HG03064 (cell line): ENCODE measurements around the gene ABCC1.
"Not testable (repeated sequence)": the region's sequence is repeated elsewhere in the genome, so short reads cannot be mapped to it uniquely, and the experiment has no call there.

ENCODE experiments used
- ATAC-seq: cut with Tn5 transposase; IDR thresholded peaks from one replicate; pipeline ENCODE4 v1.9.1; 2021; ENCODE audit warnings: low read depth; ENCODE audit not compliant: unreplicated experiment

The ABCC1 gene

DNA sequence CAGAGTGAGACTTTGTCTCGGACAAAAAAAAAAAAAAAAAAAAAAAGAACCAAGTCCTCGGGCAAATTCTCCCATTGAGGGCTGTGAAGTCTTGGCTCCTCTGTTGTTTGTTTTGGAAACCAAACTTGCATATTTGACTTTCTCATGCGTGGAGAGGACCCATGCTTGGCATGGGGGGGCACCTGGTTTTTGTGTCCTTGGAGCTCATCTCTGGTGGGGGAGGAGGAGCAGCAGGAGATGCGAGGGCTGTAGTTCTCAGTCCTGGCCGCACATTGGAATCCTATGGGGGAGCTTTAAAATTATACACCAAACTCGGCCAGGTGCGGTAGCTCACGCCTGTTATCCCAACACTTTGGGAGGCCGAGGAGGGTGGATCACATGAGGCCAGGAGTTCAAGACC is 199.3 kb downstream of the ABCC1 start:
- ATAC-seq = no peak

DNA sequence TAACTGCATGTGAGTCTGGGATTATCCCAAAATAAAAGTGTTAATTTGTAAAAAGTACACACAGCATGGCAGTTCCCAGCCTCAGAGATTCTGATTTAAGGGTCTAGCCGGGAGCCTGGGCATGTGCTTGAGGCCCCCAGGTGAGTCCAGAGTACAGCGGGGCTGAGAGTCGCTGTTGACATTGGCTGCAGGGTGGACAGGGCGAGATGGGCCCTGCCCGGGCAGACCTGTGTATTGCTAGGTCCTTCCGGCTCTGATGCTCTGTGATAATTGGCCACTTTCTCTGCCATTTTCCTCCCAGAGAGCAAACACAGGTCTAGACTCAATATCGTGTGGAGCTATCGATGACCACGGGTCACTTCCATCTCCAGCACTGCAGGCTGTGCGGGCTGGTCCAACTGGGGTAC is 200.3 kb downstream of the ABCC1 start:
- ATAC-seq = no peak

DNA sequence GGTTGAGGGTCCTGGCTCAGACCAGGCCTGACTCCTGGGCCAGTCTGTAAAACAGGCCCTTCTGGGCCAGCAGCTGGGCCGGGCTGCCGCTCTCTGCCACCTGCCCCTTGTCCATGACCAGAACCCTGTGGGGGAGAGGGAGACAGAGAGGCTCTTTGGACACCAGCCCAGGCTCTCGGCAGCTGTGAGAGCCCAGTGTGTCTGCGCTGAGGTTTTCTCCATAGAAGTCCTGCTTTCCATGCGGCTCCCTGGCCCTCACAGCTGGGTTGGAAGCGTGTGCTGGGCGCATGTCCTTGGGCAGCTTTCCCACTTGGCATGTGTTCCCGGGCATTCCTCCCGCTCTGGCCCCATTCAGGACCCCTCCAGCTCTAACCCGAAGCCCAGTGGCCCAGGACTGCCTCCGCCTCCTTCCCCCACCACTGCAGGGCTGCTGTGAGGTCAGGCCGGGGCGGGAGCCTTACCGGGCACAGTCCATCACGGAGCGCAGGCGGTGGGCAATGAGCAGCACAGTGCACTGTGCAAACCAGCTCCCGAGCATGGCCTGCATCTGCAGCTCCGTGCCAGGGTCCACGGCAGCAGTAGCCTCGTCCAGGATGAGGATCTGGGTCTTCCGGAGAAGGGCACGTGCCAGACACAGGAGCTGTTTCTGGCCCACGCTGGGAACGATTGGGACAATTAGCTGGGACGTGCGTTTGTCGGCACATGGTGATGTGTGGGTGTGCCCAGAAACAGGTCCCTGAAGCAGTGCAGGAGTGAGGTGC is 200.9 kb downstream of the ABCC1 start:
- ATAC-seq = no peak

DNA sequence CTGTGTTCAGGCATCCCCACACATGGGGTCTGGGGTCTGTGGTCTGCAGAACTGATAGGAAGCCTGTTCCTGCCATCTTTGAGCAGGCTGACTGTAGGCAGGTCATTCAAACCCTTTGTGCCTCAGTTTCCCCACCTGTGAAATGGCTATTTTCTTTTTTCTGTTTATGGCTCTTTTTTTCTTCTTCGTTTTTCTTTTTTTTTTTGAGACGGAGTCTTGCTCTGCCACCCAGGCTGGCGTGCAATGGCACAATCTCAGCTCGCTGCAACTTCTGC is 201.4 kb downstream of the ABCC1 start:
- ATAC-seq = no peak

DNA sequence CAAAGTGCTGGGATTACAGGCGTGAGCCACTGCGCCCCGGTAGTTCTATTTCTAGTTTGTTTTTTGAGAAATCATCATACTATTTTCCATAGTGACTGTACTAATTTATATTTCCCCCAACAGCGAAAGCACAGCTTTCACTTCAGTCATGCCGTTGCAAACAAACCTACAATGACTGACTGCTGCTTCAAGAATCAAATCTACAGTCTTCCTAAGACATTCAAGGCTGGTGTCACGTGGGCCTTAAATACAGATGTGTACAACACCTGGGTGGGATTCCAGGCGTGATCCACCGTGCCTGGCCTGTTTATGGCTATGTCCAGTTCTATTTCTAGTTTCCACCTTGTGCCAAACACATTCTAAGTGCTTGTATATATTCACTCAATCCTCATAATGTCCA is 201.9 kb downstream of the ABCC1 start:
- ATAC-seq = no peak

DNA sequence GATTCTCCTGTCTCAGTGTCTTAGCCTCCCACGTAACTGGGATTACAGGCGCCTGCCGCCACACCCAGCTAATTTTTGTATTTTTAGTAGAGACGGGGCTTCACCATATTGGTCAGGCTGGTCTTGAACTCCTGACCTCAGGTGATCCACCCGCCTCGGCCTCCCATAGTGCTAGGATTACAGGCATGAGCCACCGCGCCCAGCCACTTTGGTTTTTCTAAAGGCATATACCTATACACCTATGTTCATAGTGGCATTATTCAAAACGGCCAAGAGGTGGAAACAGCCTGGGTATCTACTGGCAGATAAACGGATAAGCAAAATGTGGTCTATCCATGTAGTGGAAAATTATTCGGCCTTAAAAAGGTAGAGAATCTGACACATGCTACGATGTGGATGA is 203.6 kb downstream of the ABCC1 start:
- not testable (repeated sequence) for ATAC-seq

DNA sequence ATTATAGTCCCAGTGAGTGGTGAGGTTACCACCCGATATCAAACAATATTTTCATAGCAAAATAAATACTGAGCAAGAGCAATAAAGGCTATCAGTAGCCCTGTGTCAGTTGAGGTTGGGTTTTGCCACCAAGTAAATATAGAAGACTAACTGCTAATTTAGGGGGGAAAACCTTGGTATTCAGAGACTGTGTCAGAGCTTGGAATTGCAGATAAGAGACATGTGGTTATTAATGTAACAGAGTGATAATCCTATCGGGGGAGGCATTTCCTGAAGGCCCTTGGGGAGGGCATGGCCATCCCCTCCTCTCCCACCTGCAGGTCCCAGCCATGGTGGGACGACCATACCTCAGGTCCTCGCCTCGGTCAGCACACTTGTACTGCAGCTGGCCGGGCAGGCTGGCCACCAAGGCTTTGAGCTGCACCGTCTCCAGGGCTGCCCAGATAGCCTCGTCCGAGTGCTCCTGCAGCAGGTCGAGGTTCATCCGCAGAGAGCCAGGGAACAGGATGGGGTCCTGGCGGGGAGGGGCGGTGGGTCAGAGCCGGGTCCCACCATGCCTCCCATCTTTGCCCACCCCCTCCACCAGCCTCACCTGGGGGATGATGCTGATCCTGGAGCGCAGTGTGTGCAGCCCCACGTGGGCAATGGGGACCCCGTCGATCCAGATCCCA is 205.0 kb downstream of the ABCC1 start:
- no peak for ATAC-seq

DNA sequence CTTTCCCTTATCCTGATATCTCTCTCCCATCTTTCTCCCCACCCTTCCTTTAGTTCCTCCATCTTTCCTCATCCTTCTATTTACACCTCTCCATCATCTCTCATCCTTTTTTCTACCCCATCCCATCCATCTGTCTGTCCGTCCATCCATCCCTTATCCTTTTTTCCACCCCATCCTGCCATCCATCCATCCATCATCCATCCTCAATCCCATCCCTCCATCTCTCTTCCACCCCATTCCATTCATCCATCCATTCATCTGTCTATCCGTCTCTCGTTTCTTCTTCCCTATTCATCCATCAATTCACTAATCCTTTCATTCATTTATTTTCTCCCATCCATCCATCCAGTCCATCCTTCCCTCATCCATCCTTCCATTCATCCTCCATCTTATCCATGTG is 205.8 kb downstream of the ABCC1 start:
- no peak for ATAC-seq

DNA sequence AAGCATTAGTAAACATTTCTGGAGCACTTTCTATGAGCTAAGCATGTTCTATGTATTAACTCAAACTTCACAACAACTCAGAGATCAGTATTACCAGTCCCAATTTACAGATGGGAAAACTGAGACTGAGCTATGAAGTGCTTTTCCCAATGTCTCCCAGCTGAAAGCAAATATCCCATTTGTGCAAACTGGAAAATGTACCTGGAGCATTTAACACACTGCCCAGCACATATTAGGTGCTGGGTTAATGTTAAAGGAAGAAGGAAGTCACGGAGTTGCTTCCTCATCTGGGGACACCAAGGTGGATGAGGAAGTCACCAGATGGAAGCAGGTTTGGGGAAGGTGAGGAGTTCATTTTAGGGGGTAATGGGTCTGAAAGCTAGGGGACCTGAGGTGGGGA is 207.8 kb downstream of the ABCC1 start:
- no peak for ATAC-seq

DNA sequence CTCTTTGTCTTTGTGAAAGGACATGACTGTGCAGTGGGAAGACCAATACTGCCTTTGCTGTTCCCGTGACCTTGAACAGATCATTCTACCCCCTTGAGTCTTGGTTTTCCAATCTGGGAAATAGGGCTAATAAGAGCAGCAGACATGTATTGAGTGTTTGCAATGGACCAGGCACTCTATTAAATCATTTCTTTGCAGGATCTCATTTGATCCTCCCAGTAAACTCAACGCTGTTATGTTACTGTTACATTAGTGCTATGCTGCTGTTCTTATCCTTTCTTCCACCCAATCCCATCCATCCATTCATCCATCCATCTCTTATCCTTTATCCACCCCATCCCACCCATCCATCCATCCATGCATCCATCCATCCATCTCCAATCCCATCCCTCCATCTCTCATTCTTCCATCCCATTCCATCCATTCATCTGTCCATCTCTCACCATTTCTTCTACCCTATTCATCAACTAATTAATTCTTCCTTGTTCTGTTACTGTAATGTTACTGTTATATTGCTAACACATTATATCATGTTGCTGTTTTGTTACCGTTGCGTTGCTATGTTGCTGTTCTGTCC is 208.8 kb downstream of the ABCC1 start:
- no peak for ATAC-seq

DNA sequence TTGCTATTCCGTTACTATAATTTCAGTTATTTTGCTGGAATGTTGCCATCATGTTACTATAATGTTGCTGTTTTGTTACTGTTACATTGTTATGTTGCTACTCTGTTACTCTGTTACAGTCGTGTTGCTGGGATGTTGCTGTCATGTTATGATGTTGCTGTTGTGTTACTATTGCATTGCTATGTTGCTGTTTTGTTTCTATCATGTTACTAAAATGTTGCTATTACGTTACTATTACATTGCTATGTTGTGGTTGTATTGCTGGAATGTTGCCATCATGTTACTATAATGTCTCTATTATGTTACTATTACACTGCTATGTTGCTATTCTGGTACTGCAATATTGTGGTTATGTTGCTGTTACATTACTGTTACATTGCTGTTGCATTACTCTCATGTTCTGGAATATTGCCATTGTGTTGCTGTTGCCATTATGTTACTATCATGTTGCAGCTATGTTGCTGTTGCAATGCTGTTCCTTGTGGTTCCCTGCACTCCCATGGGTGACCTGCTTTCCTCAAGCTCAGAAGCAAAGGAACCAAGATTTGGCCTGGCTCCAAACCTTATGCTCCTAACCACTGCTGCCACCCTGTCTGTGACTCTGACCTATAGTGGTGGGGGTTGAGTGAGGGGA is 209.4 kb downstream of the ABCC1 start:
- ATAC-seq = no peak

DNA sequence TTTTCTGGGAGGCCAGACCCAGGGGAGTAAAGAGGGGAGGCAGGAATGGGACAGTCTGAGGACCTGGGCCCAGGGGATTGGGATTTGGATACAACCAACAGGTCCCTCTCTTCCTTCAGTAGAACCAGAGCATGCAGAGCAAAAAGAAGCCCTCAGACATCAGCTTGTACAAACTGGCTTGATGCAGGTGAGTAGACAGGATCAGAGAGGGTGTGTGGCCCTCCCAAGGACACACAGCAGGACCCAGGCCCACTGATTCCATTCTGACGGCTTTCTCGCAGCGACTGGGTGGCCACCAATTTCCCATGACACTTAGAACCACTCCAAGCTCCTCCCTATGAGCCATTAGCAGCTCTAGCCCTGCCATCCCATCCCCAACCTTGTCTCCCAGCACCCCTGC is 210.2 kb downstream of the ABCC1 start:
- ATAC-seq = no peak

DNA sequence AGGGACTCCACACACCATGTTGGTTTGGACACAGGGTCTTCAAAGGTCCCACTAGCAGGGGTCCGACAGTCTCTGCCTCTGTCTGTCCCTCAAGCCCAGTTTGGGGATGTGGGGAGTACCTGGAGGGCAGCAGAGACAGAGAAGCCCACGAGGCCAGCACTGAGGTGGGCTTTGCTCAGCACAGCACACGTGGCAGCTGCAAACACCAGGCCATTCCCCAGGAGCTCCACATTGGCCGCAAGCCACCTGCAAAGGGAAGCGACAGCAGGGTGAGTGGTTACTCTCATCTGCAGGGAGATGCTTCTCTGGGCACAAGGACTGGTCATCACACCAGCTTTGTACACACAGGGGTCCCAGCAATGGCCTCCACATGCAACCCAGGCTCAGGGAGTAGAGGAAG is 211.9 kb downstream of the ABCC1 start:
- ATAC-seq = no peak

DNA sequence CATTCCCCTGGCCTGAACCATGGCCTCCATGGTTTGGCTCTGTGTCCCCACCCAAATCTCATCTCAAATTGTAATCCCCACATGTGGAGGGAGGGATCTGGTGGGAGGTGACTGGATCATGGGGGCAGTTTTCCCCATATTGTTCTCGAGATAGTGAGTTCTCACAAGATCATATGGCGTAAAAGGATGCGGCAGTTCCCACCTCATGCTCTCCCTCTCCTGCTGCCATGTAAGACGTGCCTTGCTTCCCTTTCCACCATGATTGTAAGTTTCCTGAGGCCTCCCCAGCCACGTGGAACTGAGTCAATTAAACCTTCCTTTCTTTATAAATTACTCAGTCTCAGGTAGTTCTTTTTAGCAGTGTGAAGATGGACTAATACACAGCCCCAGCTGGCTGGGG is 212.4 kb downstream of the ABCC1 start:
- not testable (repeated sequence) for ATAC-seq

DNA sequence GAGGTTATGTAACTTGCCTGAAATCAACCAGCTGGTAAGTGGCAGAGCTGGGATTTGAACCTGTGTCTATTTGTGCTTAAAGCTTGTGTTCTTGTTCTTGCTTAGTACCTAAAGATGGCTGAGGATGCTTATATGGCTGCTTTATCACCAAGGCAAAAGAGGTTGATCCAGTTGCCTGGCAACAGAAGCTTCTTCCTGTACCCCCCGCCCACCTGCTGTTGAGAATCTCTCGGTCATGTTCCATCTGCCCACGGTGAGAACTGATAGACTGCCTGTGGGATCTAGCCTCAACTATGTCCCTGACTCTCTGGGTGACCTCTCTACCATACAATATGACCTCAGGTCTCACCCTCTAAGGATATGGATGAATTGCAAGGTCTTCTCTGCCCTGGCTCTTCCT is 213.2 kb downstream of the ABCC1 start:
- no peak for ATAC-seq

DNA sequence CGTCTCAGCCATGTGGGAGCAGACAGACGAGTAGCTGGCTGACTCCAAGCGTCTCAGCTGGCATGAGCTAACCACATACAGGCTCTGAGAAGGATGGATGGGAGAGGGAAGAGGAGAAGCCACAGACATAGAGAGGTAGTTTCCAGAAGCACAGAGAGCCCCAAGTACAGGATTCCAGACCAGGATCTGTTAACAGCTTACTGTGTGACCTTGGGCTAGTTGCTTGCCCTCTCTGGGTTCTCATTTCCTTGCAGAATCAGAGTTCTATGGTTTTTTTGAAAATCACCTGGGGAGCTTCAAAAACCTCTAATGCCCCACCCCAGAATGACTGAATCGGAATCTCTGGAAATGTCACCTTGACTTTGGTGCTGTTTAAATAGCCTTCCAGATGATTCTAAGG is 213.7 kb downstream of the ABCC1 start:
- no peak for ATAC-seq

DNA sequence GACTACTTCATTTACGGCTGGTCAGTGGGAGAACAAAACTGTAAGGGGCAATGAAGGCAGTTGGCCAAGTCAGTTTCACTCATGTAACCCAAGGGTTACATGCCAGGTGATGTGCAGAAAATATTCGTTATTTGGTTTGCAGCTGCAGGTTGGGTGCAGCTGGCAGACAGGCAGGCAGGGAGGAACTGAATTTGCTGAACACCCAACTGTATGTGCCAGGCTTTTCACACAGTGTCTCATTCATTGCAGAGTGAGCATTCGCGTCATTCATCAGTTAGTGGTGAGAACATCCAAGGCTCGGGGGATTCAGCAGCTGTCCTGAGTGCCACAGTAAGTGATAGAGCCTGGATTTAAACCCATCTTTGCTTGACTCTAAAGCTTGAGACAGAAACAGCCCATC is 214.2 kb downstream of the ABCC1 start:
- ATAC-seq = no peak

DNA sequence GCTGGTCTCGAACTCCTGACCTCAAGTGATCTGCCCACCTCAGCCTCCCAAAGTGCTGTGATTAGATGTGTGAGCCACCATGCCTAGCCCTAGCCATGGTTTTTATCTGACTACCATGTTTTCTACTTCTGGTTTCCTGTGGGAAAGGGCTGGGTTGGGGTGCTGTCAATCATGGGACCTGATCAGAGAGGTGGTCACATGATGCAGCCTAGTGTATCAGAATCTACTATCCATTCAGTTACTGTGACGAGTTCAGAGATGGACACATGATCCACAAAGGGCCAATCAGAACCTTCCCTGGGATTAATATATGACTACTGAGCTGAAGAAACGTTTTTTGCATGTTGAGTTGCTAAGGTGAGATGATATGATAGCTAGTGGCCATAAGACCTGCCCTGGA is 214.8 kb downstream of the ABCC1 start:
- no peak for ATAC-seq

DNA sequence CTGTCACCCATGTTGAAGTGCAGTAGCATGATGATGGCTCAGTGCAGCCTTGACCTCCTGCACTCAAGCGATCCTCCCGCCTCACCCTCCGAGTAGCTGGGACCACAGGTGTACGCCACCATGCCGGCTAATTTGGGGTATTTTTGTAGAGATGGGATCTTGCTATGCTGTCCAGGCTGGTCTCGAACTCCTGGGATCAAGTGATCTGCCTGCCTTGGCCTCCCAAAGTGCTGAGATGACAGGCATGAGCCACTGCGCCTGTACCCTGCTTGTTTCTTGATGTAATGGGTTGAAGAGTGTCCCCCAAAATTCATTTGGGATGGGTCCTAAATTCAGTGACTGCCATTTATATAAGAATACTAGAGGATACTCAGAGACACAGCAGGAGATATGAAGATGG is 216.7 kb downstream of the ABCC1 start:
- ATAC-seq = no peak

DNA sequence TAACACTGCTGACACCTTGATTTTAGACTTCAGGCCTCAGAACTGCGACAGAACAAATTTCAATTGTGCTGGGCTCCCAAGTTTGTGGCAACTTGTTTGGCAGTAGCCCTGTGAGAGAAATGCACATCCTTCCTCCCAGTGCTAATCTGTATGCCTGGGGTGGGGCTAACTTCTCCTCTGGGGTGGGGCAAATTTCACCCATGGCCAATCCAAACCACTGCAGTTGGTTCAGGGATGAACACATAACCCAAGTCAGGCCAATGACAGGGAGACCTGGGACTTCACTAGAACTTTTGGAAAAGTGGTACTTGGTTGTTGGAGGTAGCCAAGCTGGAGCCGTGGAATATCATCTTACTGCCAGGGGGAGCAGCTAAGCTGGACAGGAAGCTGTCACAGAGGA is 217.5 kb downstream of the ABCC1 start:
- no peak for ATAC-seq

DNA sequence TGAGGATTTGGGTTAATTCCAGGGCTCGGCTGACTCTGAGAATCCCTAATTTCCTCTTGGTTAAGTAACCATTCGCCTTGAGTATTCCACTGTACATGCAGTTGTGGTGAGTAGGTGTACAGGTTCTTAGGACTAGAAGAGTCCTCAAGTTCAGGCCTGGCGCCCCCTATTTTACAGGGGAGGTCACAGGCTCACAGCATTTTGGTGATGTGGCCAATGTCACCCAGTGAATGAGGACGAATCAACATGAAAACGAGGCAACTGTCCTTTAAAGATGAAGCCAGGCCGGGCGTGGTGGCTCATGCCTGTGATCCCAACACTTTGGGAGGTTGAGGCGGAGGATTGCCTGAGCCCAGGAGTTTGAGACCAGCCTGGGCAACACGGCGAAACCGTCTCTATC is 218.5 kb downstream of the ABCC1 start:
- ATAC-seq = no peak

DNA sequence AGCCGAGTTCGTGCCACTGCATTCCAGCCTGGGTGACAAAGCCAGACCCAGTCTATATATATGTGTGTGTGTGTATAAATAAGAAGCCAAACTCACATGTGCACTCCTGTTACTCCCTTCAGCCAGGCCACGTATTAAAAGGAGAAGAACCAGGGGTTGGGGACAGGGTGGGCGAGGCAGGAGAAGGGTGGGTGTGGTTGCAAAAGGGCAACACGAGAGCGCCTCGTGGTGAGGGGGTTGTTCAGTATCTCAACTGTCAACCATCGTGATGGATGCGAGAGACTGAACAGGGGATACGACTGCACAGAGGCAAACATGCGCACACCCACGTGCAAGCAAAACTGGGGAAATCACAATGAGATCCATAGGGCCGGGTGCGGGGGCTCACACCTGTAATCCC is 219.0 kb downstream of the ABCC1 start:
- no peak for ATAC-seq
